ENCODE measurements around the gene TENT5C.

GRCh38 chr1:117611894-117612483 lies 6.1 kb downstream of the TENT5C start:
- TF ChIP-seq CTCF (IDR thresholded peaks at IDR 0.05) (no peak), POLR2A (IDR thresholded peaks at IDR 0.05) (no peak), EP300 (IDR thresholded peaks at IDR 0.05) (no peak), POLR2AphosphoS5 (IDR thresholded peaks at IDR 0.05) (no peak)

Data from suprapubic skin (tissue), 4 donors.